CD14-positive monocyte (primary cell): Measurements from ENCODE around the gene KRTAP22-2. TPM values are rescaled to one million over a fixed set of nuclear protein-coding genes. Genes with fewer than 3 reads are reported as not detected.

Source experiments
- DNase-seq, 3 donors: peaks; one replicate each; pipeline ENCODE4 v3.0.0-alpha.2; 2011 to 2022
- H2AFZ ChIP-seq: 2 replicates; pipeline ENCODE4 v1.6.0; 2012; ENCODE audit warnings: mild to moderate bottlenecking, low read depth, low read length, inconsistent platforms; ENCODE audit not compliant: insufficient read depth, poor library complexity, severe bottlenecking
- H3K27ac ChIP-seq, 2 donors: 1 replicate in 1 of 2; 2 replicates in 1 of 2; pipeline ENCODE4 v1.5.1; 2012 to 2013; ENCODE audit warnings: low read length in 2 of 2, control low read depth in 1 of 2, inconsistent platforms in 1 of 2, low read depth in 1 of 2, mild to moderate bottlenecking in 1 of 2
- H3K27me3 ChIP-seq, 2 donors: one replicate each; pipeline versions ENCODE4 v1.6.0 to v1.6.1; 2011 to 2013; ENCODE audit warnings: low read length in 2 of 2; ENCODE audit not compliant: control insufficient read depth in 2 of 2, insufficient read depth in 2 of 2
- H3K36me3 ChIP-seq, 2 donors: replicated peaks in 1 of 2; 1 replicate in 1 of 2; 2 replicates in 1 of 2; pipeline versions ENCODE4 v1.5.1 to v1.6.1; 2012 to 2013; ENCODE audit warnings: low read length in 2 of 2, control low read depth in 1 of 2, inconsistent platforms in 1 of 2, mild to moderate bottlenecking in 1 of 2; ENCODE audit not compliant: insufficient read depth in 2 of 2, control insufficient read depth in 1 of 2
- H3K4me1 ChIP-seq, 2 donors: 1 replicate in 1 of 2; 2 replicates in 1 of 2; pipeline versions ENCODE4 v1.5.1 to v1.6.1; 2012 to 2013; ENCODE audit warnings: low read length in 2 of 2, control low read depth in 1 of 2, inconsistent platforms in 1 of 2, mild to moderate bottlenecking in 1 of 2, moderate library complexity in 1 of 2; ENCODE audit not compliant: insufficient read depth in 2 of 2, control insufficient read depth in 1 of 2
- H3K4me2 ChIP-seq: replicated peaks from 2 replicates; pipeline ENCODE3; 2012; ENCODE audit warnings: low read length, moderate library complexity, mild to moderate bottlenecking; ENCODE audit not compliant: poor library complexity, severe bottlenecking; ENCODE audit errors: extremely low read depth
- H3K4me3 ChIP-seq, 3 experiments: fragments of 200-600 bp in 1 of 3; sonication (generic) in 1 of 3; replicated peaks in 1 of 3; 1 replicate in 2 of 3; 2 replicates in 1 of 3; pipeline ENCODE4 v1.5.1; 2011 to 2013; ENCODE audit warnings: low read length in 3 of 3, mild to moderate bottlenecking in 3 of 3, control low read depth in 2 of 3, low read depth in 2 of 3, inconsistent platforms in 1 of 3, moderate library complexity in 1 of 3
- H3K79me2 ChIP-seq: 2 replicates; pipeline ENCODE4 v1.6.0; 2012; ENCODE audit warnings: mild to moderate bottlenecking, control low read depth, inconsistent platforms, low read length, moderate library complexity; ENCODE audit not compliant: insufficient read depth
- H3K9ac ChIP-seq: 2 replicates; pipeline ENCODE4 v1.6.0; 2017; ENCODE audit warnings: low read length, mild to moderate bottlenecking; ENCODE audit not compliant: insufficient read depth, poor library complexity, severe bottlenecking
- H3K9me3 ChIP-seq, 2 donors: replicated peaks in 1 of 2; 1 replicate in 1 of 2; 2 replicates in 1 of 2; pipeline versions ENCODE4 v1.5.1 to v1.6.1; 2012 to 2013; ENCODE audit warnings: low read length in 2 of 2, control low read depth in 1 of 2; ENCODE audit not compliant: control insufficient read depth in 1 of 2, insufficient read depth in 1 of 2
- H4K20me1 ChIP-seq: 2 replicates; pipeline ENCODE4 v1.6.0; 2012; ENCODE audit warnings: mild to moderate bottlenecking, low read length, control low read depth, moderate library complexity; ENCODE audit not compliant: insufficient read depth
- H3K27ac Mint-ChIP-seq, 7 donors: one replicate each; pipeline ENCODE4 v1.8.0; 2020; ENCODE audit warnings: mild to moderate bottlenecking in 7 of 7, mixed read lengths in 7 of 7, moderate library complexity in 6 of 7, inconsistent platforms in 2 of 7
- H3K27me3 Mint-ChIP-seq, 3 donors: one replicate each; pipeline ENCODE4 v1.8.0; 2021 to 2022; ENCODE audit warnings: low read depth in 3 of 3, mild to moderate bottlenecking in 3 of 3, mixed read lengths in 3 of 3, moderate library complexity in 3 of 3, inconsistent platforms in 1 of 3
- H3K36me3 Mint-ChIP-seq, 2 donors: one replicate each; pipeline ENCODE4 v1.8.0; 2020; ENCODE audit warnings: mixed read lengths in 2 of 2, inconsistent platforms in 1 of 2, mild to moderate bottlenecking in 1 of 2
- H3K4me1 Mint-ChIP-seq: one replicate; pipeline ENCODE4 v1.8.0; 2020; ENCODE audit warnings: mild to moderate bottlenecking, mixed read lengths
- H3K4me3 Mint-ChIP-seq, 2 donors: one replicate each; pipeline ENCODE4 v1.8.0; 2020; ENCODE audit warnings: mild to moderate bottlenecking in 2 of 2, mixed read lengths in 2 of 2, moderate library complexity in 1 of 2
- H3K9me3 Mint-ChIP-seq, 7 donors: one replicate each; pipeline ENCODE4 v1.8.0; 2020 to 2022; ENCODE audit warnings: mixed read lengths in 7 of 7, mild to moderate bottlenecking in 6 of 7, moderate library complexity in 6 of 7, inconsistent platforms in 2 of 7
- CTCF ChIP-seq: fragments of 200-600 bp; IDR thresholded peaks from one replicate; pipeline ENCODE4 v1.8.0; 2022; ENCODE audit warnings: antibody characterized with exemption, mild to moderate bottlenecking
- WGBS: methylation state at CpG from one replicate; pipeline ENCODE4 v1.1.5; 2013; ENCODE audit warnings: missing lambda C conversion rate; ENCODE audit not compliant: insufficient coverage; 5-methylcytosine and 5-hydroxymethylcytosine counted together
- intact Hi-C, 2 donors: fragments of 100-400 bp; cut with micrococcal nuclease; formaldehyde crosslinking; loops; one replicate each; pipeline versions ENCODE4 v1.15.0 to v1.15.1; 2023
- polyA plus RNA-seq, 3 donors: library from polyadenylated mRNA; depleted of rRNA in 1 of 3; unstranded in 2 of 3; stranded (reverse) in 1 of 3; fragments of 300-500 nt in 2 of 3; fragments of >200 nt in 1 of 3; fragmentation: Illumina TruSeq in 2 of 3; gene quantifications; 1 replicate in 2 of 3; 2 replicates in 1 of 3; pipeline ENCODE4 v1.2.3, GENCODE V29; 2012 to 2021

The KRTAP22-2 gene
- polyA plus RNA-seq, 3 donors, result not detected

- Histone ChIP-seq H3K27me3 (no peaks in the 10 kb centered on the region), H3K9me3 (peaks cover 20 to 31% of the 10 kb centered on the region in 2 donors), H3K4me1 (no peaks in the 10 kb centered on the region), H3K27ac (no peak overlapping the region), H4K20me1 (no peaks in the 10 kb centered on the region), H3K79me2 (no peaks in the 10 kb centered on the region), H3K4me2 (no peak overlapping the region), H3K36me3 (no peaks in the 10 kb centered on the region), H3K4me3 (no peak overlapping the region), H2AFZ (no peak overlapping the region), H3K9ac (no peak overlapping the region)
- DNase-seq, result no peak
- H3K4me3 Mint-ChIP-seq, result no peak overlapping the region
- no peak overlapping the region for H3K27ac Mint-ChIP-seq
- no peaks in the 10 kb centered on the region for H3K27me3 Mint-ChIP-seq
- H3K9me3 Mint-ChIP-seq, result peaks cover 2 to 16% (median 11%) of the 10 kb centered on the region in 7 donors
- TF ChIP-seq CTCF, result no peak
- no peaks in the 10 kb centered on the region for H3K36me3 Mint-ChIP-seq
- H3K4me1 Mint-ChIP-seq, result no peaks in the 10 kb centered on the region
- intact Hi-C loops, result no loop called here
Measured at GRCh38 chr21:30620080-30620479, 29.9 kb upstream of the KRTAP22-2 start.

- Histone ChIP-seq H3K79me2 (no peaks in the 10 kb centered on the region), H3K4me1 (no peaks in the 10 kb centered on the region), H3K27ac (no peak within 1 kb of the TSS), H3K9me3 (peaks cover 6 to 21% of the 10 kb centered on the region in 2 donors), H2AFZ (no peak within 1 kb of the TSS), H4K20me1 (no peaks in the 10 kb centered on the region), H3K9ac (no peak within 1 kb of the TSS), H3K27me3 (no peaks in the 10 kb centered on the region), H3K4me2 (no peak within 1 kb of the TSS), H3K36me3 (no peaks in the 10 kb centered on the region), H3K4me3 (no peak within 1 kb of the TSS)
- WGBS, result no CpG with 5 or more reads among the region's 2 CpGs
- no peak for DNase-seq
- no peaks in the 10 kb centered on the region for H3K4me1 Mint-ChIP-seq
- no peak for TF ChIP-seq CTCF
- peaks cover 0 to 9% (median 7%) of the 10 kb centered on the region in 7 donors for H3K9me3 Mint-ChIP-seq
- peak within 1 kb of the TSS in 1 of 7 donors; percentile 25 for H3K27ac Mint-ChIP-seq
- H3K4me3 Mint-ChIP-seq, result no peak within 1 kb of the TSS
- intact Hi-C loops, result no loop called here
- no peaks in the 10 kb centered on the region for H3K36me3 Mint-ChIP-seq
- H3K27me3 Mint-ChIP-seq, result peaks cover 0 to 3% (median 0%) of the 10 kb centered on the region in 3 donors
Measured at GRCh38 chr21:30616125-30616524, 25.9 kb upstream of the KRTAP22-2 start, which contains the start of gene KRTAP20-1. TSS of gene KRTAP20-1 (plus strand) at chr21:30616425. CDS start at chr21:30616455, 30 bp downstream.
